Endothelial cell of umbilical vein (primary cell): ENCODE data around the gene TTC33.
"Not testable (repeated sequence)": the region's sequence is repeated elsewhere in the genome, so short reads cannot be mapped to it uniquely, and the experiment has no call there.

ENCODE experiments used
- POLR2A ChIP-seq: IDR thresholded peaks from 2 replicates; pipeline ENCODE4 v1.6.1; 2012; ENCODE audit warnings: low read depth, mild to moderate bottlenecking, control low read depth, low read length
- POLR2AphosphoS5 ChIP-seq: IDR thresholded peaks from 2 replicates; pipeline ENCODE4 v1.6.1; 2012; ENCODE audit warnings: low read depth, mild to moderate bottlenecking, control low read depth, low read length, moderate library complexity; ENCODE audit not compliant: insufficient read depth
- TF ChIP-seq, protein P1 (sequence below), 2 donors: IDR thresholded peaks; 1 replicate in 1 of 2; 2 replicates in 1 of 2; pipeline ENCODE4 v1.5.1; 2011; ENCODE audit warnings: low read length in 2 of 2, mild to moderate bottlenecking in 2 of 2, moderate library complexity in 2 of 2, control low read depth in 1 of 2, inconsistent platforms in 1 of 2, low read depth in 1 of 2; ENCODE audit not compliant: insufficient read depth in 1 of 2; ENCODE audit errors: extremely low read depth in 1 of 2

DNA sequence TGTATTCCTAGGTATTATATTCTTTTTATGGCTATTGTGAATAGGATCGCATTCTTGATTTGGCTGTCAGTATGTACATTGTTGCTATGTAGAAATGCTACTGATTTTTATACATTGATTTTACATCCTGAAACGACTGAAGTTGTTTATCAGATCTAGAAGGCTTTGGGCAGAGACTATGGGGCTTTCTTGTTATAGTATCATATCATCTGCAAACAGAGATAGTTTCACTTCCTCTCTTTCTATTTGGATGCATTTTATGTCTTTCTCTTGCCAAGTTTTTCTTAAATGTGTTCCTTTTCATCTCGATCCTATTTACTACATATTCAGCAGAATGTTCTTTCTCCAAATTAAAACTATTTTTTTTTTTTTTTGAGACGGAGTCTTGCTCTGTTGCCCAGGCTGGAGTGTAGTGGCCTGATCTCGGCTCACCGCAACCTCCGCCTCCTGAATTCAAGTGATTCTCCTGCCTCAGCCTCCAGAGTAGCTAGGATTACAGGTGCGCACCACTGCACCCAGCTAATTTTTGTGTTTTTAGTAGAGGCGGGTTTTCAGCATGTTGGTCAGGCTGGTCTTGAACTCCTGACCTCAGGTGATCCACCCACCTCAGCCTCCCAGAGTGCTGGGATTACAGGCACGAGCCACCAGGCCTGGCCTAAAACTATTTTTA lies 163.9 kb downstream of the TTC33 start:
- TF ChIP-seq, protein P1, sequence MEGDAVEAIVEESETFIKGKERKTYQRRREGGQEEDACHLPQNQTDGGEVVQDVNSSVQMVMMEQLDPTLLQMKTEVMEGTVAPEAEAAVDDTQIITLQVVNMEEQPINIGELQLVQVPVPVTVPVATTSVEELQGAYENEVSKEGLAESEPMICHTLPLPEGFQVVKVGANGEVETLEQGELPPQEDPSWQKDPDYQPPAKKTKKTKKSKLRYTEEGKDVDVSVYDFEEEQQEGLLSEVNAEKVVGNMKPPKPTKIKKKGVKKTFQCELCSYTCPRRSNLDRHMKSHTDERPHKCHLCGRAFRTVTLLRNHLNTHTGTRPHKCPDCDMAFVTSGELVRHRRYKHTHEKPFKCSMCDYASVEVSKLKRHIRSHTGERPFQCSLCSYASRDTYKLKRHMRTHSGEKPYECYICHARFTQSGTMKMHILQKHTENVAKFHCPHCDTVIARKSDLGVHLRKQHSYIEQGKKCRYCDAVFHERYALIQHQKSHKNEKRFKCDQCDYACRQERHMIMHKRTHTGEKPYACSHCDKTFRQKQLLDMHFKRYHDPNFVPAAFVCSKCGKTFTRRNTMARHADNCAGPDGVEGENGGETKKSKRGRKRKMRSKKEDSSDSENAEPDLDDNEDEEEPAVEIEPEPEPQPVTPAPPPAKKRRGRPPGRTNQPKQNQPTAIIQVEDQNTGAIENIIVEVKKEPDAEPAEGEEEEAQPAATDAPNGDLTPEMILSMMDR (IDR thresholded peaks at IDR 0.05; ENCODE audit: extremely low read depth in 1 of 2, insufficient read depth in 1 of 2, low read depth in 1 of 2, low read length in 2 of 2), result not testable (repeated sequence)
- not testable (repeated sequence) for TF ChIP-seq POLR2A, POLR2AphosphoS5
